Naive B cell (primary cell): ENCODE results near the gene MRTFA. TPM values are rescaled to one million over a fixed set of nuclear protein-coding genes. Genes with fewer than 3 reads are reported as not detected.
A peak's percentile ranks its signal among the peaks of the same experiment; 100 is the strongest.

ENCODE experiments used
- ATAC-seq, 2 donors: fragments of 150-1000 bp; cut with Tn5 transposase; 2 replicates each; pipeline ENCODE4 v1.10.0; 2021; ENCODE audit warnings: low read depth in 2 of 2, mild to moderate bottlenecking in 2 of 2, moderate library complexity in 2 of 2
- DNase-seq: peaks from one replicate; pipeline ENCODE4 v3.0.0; 2022
- H3K27ac Mint-ChIP-seq, 6 donors: one replicate each; pipeline ENCODE4 v1.8.0; 2020 to 2022; ENCODE audit warnings: mild to moderate bottlenecking in 6 of 6, mixed read lengths in 6 of 6, moderate library complexity in 5 of 6, inconsistent platforms in 2 of 6
- H3K27me3 Mint-ChIP-seq, 3 donors: one replicate each; pipeline ENCODE4 v1.8.0; 2021 to 2022; ENCODE audit warnings: mixed read lengths in 3 of 3, mild to moderate bottlenecking in 1 of 3
- H3K36me3 Mint-ChIP-seq, 2 donors: one replicate each; pipeline ENCODE4 v1.8.0; 2020 to 2022; ENCODE audit warnings: mixed read lengths in 2 of 2, inconsistent platforms in 1 of 2, mild to moderate bottlenecking in 1 of 2
- H3K4me1 Mint-ChIP-seq, 3 donors: one replicate each; pipeline ENCODE4 v1.8.0; 2020 to 2022; ENCODE audit warnings: mixed read lengths in 3 of 3, inconsistent platforms in 1 of 3, mild to moderate bottlenecking in 1 of 3, moderate library complexity in 1 of 3
- H3K4me3 Mint-ChIP-seq, 8 donors: one replicate each; pipeline ENCODE4 v1.8.0; 2020 to 2022; ENCODE audit warnings: mild to moderate bottlenecking in 8 of 8, mixed read lengths in 8 of 8, moderate library complexity in 8 of 8, inconsistent platforms in 2 of 8
- H3K9me3 Mint-ChIP-seq, 7 donors: one replicate each; pipeline ENCODE4 v1.8.0; 2020 to 2022; ENCODE audit warnings: mixed read lengths in 7 of 7, mild to moderate bottlenecking in 5 of 7, inconsistent platforms in 2 of 7, moderate library complexity in 1 of 7
- polyA plus RNA-seq, 6 donors: library from polyadenylated mRNA; unstranded; fragments of 300-500 nt; fragmentation: Illumina TruSeq; gene quantifications; one replicate each; pipeline ENCODE4 v1.2.3, GENCODE V29; 2021; ENCODE audit warnings: low read depth in 6 of 6

MRTFA gene
- polyA plus RNA-seq, 6 donors from 2014 or later: 4.6 to 24.6 (median 14.2) TPM

GRCh38 chr22:40486962-40487602, 149.4 kb downstream of the MRTFA start:
- no peak overlapping the region for H3K4me3 Mint-ChIP-seq
- H3K27me3 Mint-ChIP-seq: no peaks in the 10 kb centered on the region
- no peak for DNase-seq
- peak overlapping the region in 2 of 6 donors; percentile 12 to 88 for H3K27ac Mint-ChIP-seq
- H3K4me1 Mint-ChIP-seq: peaks cover 19 to 24% (median 20%) of the 10 kb centered on the region in 3 donors
- no peaks in the 10 kb centered on the region for H3K36me3 Mint-ChIP-seq
- ATAC-seq: no peak
- H3K9me3 Mint-ChIP-seq: no peaks in the 10 kb centered on the region

GRCh38 chr22:40485813-40486667, 150.5 kb downstream of the MRTFA start:
- Mint-ChIP-seq H3K36me3 (no peaks in the 10 kb centered on the region), H3K27me3 (no peaks in the 10 kb centered on the region)

DNA sequence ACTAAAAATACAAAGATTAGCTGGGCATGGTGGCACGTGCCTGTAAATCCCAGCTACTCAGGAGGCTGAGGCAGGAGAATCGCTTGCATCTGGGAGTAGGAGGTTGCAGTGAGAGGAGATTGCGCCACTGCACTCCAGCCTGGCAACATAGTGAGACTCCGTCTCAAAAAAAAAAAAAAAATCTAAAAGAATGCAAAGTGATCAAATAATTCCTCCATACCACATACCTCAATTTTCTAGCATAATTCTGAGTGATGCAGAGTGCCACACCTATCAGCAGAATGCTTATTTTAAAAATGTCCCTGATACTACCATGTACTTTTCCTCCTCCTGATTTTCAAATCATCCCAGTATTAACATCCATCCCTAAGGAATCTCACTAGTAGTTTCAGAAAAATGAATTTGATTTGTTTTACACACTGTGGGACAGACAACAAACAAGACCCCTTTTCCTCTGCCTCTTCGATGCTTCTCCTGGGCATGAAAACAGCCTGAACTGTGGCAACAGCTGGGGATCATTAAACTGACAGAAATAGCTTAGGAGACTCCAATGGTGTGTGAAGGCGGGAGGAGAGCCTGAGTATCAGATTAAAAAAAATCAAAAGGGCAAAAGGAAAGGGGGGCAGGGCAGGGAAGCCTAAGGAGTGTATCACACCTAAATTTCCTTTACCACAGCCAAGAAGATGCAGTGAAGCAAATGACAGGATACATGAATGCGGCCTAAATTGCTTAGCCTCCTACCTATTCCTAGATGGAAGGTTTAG, 151.4 kb downstream of the MRTFA start:
- DNase-seq: no peak
- Mint-ChIP-seq H3K27ac (peak overlapping the region in 4 of 6 donors; percentile 4 to 49 (median 14)), H3K36me3 (no peaks in the 10 kb centered on the region), H3K4me3 (no peak overlapping the region), H3K9me3 (no peaks in the 10 kb centered on the region), H3K27me3 (no peaks in the 10 kb centered on the region), H3K4me1 (peaks cover 11 to 19% (median 14%) of the 10 kb centered on the region in 3 donors)
- ATAC-seq: no peak

More at GRCh38 chr22:40485813-40486667, 150.5 kb downstream of the MRTFA start:
- DNase-seq (no peak), ATAC-seq (no peak)
- Mint-ChIP-seq H3K9me3 (no peaks in the 10 kb centered on the region), H3K27ac (peak overlapping the region in 5 of 6 donors; percentile 4 to 88 (median 57)), H3K4me3 (no peak overlapping the region), H3K4me1 (peaks cover 14 to 16% (median 15%) of the 10 kb centered on the region in 3 donors)

GRCh38 chr22:40482886-40483285, 153.6 kb downstream of the MRTFA start:
- peaks cover 22 to 30% (median 23%) of the 10 kb centered on the region in 3 donors for H3K4me1 Mint-ChIP-seq
- peak overlapping the region in 3 of 6 donors; percentile 40 to 67 (median 56) for H3K27ac Mint-ChIP-seq
- no peaks in the 10 kb centered on the region for H3K36me3 Mint-ChIP-seq
- no peak for DNase-seq
- H3K4me3 Mint-ChIP-seq: no peak overlapping the region
- no peaks in the 10 kb centered on the region for H3K27me3 Mint-ChIP-seq
- no peaks in the 10 kb centered on the region for H3K9me3 Mint-ChIP-seq
- no peak for ATAC-seq

GRCh38 chr22:40482391-40482790, 154.1 kb downstream of the MRTFA start:
- Mint-ChIP-seq H3K36me3 (no peaks in the 10 kb centered on the region), H3K9me3 (no peaks in the 10 kb centered on the region), H3K4me3 (no peak overlapping the region), H3K27me3 (no peaks in the 10 kb centered on the region), H3K27ac (peak overlapping the region in 2 of 6 donors; percentile 40 to 56), H3K4me1 (peaks cover 18 to 29% (median 21%) of the 10 kb centered on the region in 3 donors)
- no peak for DNase-seq
- no peak for ATAC-seq

DNA sequence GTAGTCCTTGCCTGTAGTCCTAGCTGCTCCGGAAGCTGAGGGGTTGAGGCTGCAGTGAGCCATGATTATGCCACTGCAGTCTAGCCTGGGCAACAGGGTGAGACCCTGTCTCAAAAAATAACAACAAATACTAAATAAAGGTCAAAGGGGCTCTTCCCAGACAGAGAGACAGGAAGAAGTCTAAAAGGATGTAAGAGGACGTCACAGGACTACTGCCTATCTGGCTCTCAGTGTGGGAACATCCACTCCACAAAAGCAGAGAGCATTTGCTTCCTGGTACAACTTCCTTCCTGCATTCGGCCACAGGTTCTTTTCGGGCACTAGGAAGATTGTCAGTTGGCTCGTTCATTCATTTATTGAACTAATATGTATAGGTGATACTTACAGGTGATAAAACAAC, 155.5 kb downstream of the MRTFA start:
- Mint-ChIP-seq H3K36me3 (no peaks in the 10 kb centered on the region), H3K27ac (peak overlapping the region in 2 of 6 donors; percentile 12 to 68), H3K4me1 (peaks cover 16 to 21% (median 21%) of the 10 kb centered on the region in 3 donors), H3K9me3 (no peaks in the 10 kb centered on the region), H3K4me3 (no peak overlapping the region), H3K27me3 (no peaks in the 10 kb centered on the region)
- ATAC-seq (no peak), DNase-seq (no peak)

GRCh38 chr22:40479887-40480538, 156.5 kb downstream of the MRTFA start:
- no peaks in the 10 kb centered on the region for H3K9me3 Mint-ChIP-seq
- no peak overlapping the region for H3K4me3 Mint-ChIP-seq
- no peak for ATAC-seq
- H3K36me3 Mint-ChIP-seq: no peaks in the 10 kb centered on the region
- no peaks in the 10 kb centered on the region for H3K27me3 Mint-ChIP-seq
- H3K4me1 Mint-ChIP-seq: peaks cover 14 to 21% (median 18%) of the 10 kb centered on the region in 3 donors
- DNase-seq: no peak
- H3K27ac Mint-ChIP-seq: no peak overlapping the region

DNA sequence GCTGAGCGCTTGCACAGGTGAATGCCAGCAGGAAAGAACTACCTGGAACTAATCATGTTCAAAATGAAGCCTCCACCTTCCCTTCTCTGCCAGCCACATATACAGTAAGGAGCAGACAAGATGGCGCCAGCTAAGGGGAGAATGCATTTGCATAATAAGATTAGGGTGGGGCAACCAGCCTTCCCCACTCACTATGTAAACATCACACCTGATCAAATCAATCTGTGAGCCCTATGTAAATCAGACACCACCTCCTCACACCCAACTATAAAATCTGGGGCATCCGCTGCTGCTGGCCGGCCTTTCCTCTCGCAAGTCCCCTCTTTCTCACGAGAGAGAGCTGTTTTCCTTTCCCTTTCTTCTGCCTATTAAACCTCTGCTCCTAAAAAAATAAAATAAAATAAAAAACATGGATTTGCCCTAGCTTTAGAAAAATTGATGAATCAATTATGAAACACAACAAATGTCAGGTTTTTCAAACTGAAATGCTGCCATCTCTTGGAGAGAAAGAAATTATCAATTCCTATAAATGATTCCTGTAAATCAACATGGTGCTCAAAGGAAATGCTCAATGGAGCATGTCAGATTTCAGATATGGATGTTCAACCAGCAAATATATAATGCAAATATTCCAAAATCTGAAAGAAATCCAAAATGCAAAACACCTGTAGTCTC, 157.3 kb downstream of the MRTFA start:
- ATAC-seq (no peak), DNase-seq (no peak)
- Mint-ChIP-seq H3K27ac (peak overlapping the region in 2 of 6 donors; percentile 59 to 82), H3K4me1 (peaks cover 14 to 25% (median 17%) of the 10 kb centered on the region in 3 donors), H3K9me3 (no peaks in the 10 kb centered on the region), H3K36me3 (no peaks in the 10 kb centered on the region), H3K4me3 (no peak overlapping the region), H3K27me3 (no peaks in the 10 kb centered on the region)

DNA sequence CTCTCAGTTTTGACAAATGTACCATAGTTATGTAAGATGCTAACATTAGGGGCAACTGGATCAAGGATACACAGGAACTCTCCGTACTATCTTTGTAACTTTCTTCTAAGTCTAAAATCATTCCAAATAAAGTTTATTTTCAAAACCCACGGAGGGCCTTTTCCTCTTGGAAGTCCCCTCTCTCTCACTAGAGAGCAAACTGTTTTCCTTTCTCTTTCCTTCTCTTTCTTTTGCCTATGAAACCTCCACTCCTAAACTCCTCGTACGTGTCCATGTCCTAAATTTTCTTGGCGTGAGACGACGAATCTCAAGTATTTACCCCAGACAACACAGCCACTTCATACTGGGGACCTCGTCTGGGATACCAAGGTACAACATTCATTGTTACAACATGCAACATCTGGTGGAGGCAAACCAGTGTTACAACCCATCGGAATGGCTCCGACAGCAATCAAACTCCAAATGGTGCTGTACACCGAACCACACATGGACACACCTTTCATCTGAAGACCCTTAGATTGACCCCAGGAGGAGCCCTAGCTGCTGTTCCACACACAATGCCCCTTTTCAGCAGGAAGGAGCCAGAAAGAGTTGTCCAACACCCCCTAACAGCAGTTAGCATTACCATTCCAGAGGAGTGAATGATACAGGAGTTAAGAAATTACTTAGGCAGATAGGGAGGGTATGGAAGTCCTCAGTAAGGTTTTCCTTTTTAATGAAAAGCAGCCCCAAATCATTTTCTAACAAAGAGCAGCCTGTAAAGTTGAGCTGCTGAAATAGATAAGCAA, 158.0 kb downstream of the MRTFA start:
- Mint-ChIP-seq H3K27me3 (no peaks in the 10 kb centered on the region), H3K4me3 (no peak overlapping the region), H3K4me1 (peaks cover 14 to 25% (median 17%) of the 10 kb centered on the region in 3 donors), H3K27ac (peak overlapping the region in 2 of 6 donors; percentile 72 to 82), H3K36me3 (no peaks in the 10 kb centered on the region), H3K9me3 (no peaks in the 10 kb centered on the region)
- DNase-seq: no peak
- no peak for ATAC-seq

GRCh38 chr22:40477683-40478337, 158.7 kb downstream of the MRTFA start:
- H3K9me3 Mint-ChIP-seq: no peaks in the 10 kb centered on the region
- ATAC-seq: no peak
- no peak for DNase-seq
- no peaks in the 10 kb centered on the region for H3K36me3 Mint-ChIP-seq
- H3K27ac Mint-ChIP-seq: peak overlapping the region in 5 of 6 donors; percentile 52 to 89 (median 59)
- no peak overlapping the region for H3K4me3 Mint-ChIP-seq
- no peaks in the 10 kb centered on the region for H3K27me3 Mint-ChIP-seq
- peaks cover 14 to 25% (median 17%) of the 10 kb centered on the region in 3 donors for H3K4me1 Mint-ChIP-seq

- ATAC-seq: no peak
- H3K27me3 Mint-ChIP-seq: no peaks in the 10 kb centered on the region
- peaks cover 13 to 25% (median 14%) of the 10 kb centered on the region in 3 donors for H3K4me1 Mint-ChIP-seq
- H3K9me3 Mint-ChIP-seq: no peaks in the 10 kb centered on the region
- DNase-seq: no peak
- H3K27ac Mint-ChIP-seq: peak overlapping the region in 2 of 6 donors; percentile 60 to 66
- no peak overlapping the region for H3K4me3 Mint-ChIP-seq
- no peaks in the 10 kb centered on the region for H3K36me3 Mint-ChIP-seq
Measured at GRCh38 chr22:40476341-40476740, 160.2 kb downstream of the MRTFA start.
